H9 (cell line): ENCODE measurements around the gene CSTF1. TPM values are rescaled to one million over a fixed set of nuclear protein-coding genes. Genes with fewer than 3 reads are reported as not detected.

ENCODE experiments used
- DNase-seq: peaks from one replicate; pipeline ENCODE4 v3.0.0-alpha.2; 2017
- H2AFZ ChIP-seq: one replicate; pipeline ENCODE4 v1.6.1; 2013; ENCODE audit warnings: mild to moderate bottlenecking, low read length, control low read depth, moderate library complexity
- H2AK5ac ChIP-seq: 2 replicates; pipeline ENCODE4 v1.6.1; 2013; ENCODE audit warnings: low read length, control low read depth, mixed read lengths; ENCODE audit not compliant: insufficient read length
- H2BK120ac ChIP-seq: one replicate; pipeline ENCODE4 v1.6.1; 2013; ENCODE audit warnings: low read depth, mild to moderate bottlenecking, low read length, control low read depth, inconsistent platforms; ENCODE audit not compliant: poor library complexity, severe bottlenecking
- H2BK12ac ChIP-seq: 2 replicates; pipeline ENCODE4 v1.6.1; 2013; ENCODE audit warnings: low read length, control low read depth, mixed read lengths, low read depth; ENCODE audit not compliant: insufficient read length
- H2BK15ac ChIP-seq: 2 replicates; pipeline ENCODE4 v1.6.1; 2013; ENCODE audit warnings: low read depth, low read length, control low read depth
- H2BK20ac ChIP-seq: one replicate; pipeline ENCODE4 v1.6.1; 2013; ENCODE audit warnings: low read depth, mild to moderate bottlenecking, low read length, control low read depth, inconsistent platforms; ENCODE audit not compliant: poor library complexity, severe bottlenecking
- H2BK5ac ChIP-seq: 2 replicates; pipeline ENCODE4 v1.6.1; 2013; ENCODE audit warnings: low read length, control low read depth, mixed read lengths; ENCODE audit not compliant: insufficient read length
- H3K14ac ChIP-seq: 2 replicates; pipeline ENCODE4 v1.6.1; 2013; ENCODE audit warnings: low read length, control low read depth; ENCODE audit not compliant: insufficient read depth
- H3K18ac ChIP-seq: 2 replicates; pipeline ENCODE4 v1.6.1; 2013; ENCODE audit warnings: low read depth, mild to moderate bottlenecking, mixed read lengths, low read length, control low read depth; ENCODE audit not compliant: insufficient read length
- H3K23ac ChIP-seq: 2 replicates; pipeline ENCODE4 v1.6.1; 2013; ENCODE audit warnings: low read length, control low read depth, mixed read lengths, low read depth; ENCODE audit not compliant: insufficient read length
- H3K23me2 ChIP-seq: 2 replicates; pipeline ENCODE4 v1.6.1; 2013; ENCODE audit warnings: low read depth, mild to moderate bottlenecking, mixed read lengths, low read length, control low read depth; ENCODE audit not compliant: insufficient read length, poor library complexity, severe bottlenecking
- H3K27ac ChIP-seq: 2 replicates; pipeline ENCODE4 v1.5.1; 2013; ENCODE audit warnings: low read length, control low read depth, mixed read lengths, low read depth; ENCODE audit not compliant: insufficient read length
- H3K27me3 ChIP-seq: 2 replicates; pipeline ENCODE4 v1.6.1; 2013; ENCODE audit warnings: low read length, control low read depth, inconsistent platforms; ENCODE audit not compliant: insufficient read depth
- H3K4ac ChIP-seq: 2 replicates; pipeline ENCODE4 v1.6.1; 2013; ENCODE audit warnings: low read depth, mild to moderate bottlenecking, control low read depth, inconsistent platforms, low read length, moderate library complexity
- H3K4me1 ChIP-seq: 2 replicates; pipeline ENCODE4 v1.6.1; 2013; ENCODE audit warnings: low read length, control low read depth, inconsistent platforms; ENCODE audit not compliant: insufficient read depth
- H3K4me2 ChIP-seq: 2 replicates; pipeline ENCODE4 v1.6.1; 2013; ENCODE audit warnings: low read length, control low read depth, mixed read lengths; ENCODE audit not compliant: insufficient read length, insufficient read depth
- H3K56ac ChIP-seq: 2 replicates; pipeline ENCODE4 v1.6.1; 2013; ENCODE audit warnings: low read depth, mild to moderate bottlenecking, mixed read lengths, low read length, control low read depth; ENCODE audit not compliant: insufficient read length
- H3K79me1 ChIP-seq: 2 replicates; pipeline ENCODE4 v1.6.1; 2013; ENCODE audit warnings: low read depth, mild to moderate bottlenecking, moderate library complexity, low read length, control low read depth, inconsistent platforms; ENCODE audit not compliant: insufficient read depth, poor library complexity, severe bottlenecking
- H3K79me2 ChIP-seq: 2 replicates; pipeline ENCODE4 v1.6.1; 2013; ENCODE audit warnings: low read length, control low read depth, inconsistent platforms; ENCODE audit not compliant: insufficient read depth
- H3K9ac ChIP-seq: 2 replicates; pipeline ENCODE4 v1.6.1; 2013; ENCODE audit warnings: low read length, control low read depth, mixed read lengths; ENCODE audit not compliant: insufficient read length; ENCODE audit errors: extremely low read depth
- H3K9me3 ChIP-seq: one replicate; pipeline ENCODE4 v1.6.1; 2013; ENCODE audit warnings: low read depth, low read length, inconsistent platforms; ENCODE audit not compliant: control insufficient read depth
- H3T11ph ChIP-seq: one replicate; pipeline ENCODE4 v1.6.1; 2013; ENCODE audit warnings: mild to moderate bottlenecking, low read length, control low read depth, inconsistent platforms
- H4K20me1 ChIP-seq: one replicate; pipeline ENCODE4 v1.6.1; 2013; ENCODE audit not compliant: control insufficient read depth, insufficient read length, insufficient read depth
- H4K5ac ChIP-seq: 2 replicates; pipeline ENCODE4 v1.6.1; 2013; ENCODE audit warnings: low read depth, mild to moderate bottlenecking, mixed read lengths, low read length, control low read depth; ENCODE audit not compliant: insufficient read length
- H4K8ac ChIP-seq: replicated peaks from 2 replicates; pipeline ENCODE4 v1.6.1; 2013; ENCODE audit warnings: low read length, control low read depth, mixed read lengths, low read depth; ENCODE audit not compliant: insufficient read length
- H4K91ac ChIP-seq: 2 replicates; pipeline ENCODE4 v1.6.1; 2013; ENCODE audit warnings: low read depth, mild to moderate bottlenecking, moderate library complexity, mixed read lengths, low read length, control low read depth; ENCODE audit not compliant: insufficient read length
- H3K27ac Mint-ChIP-seq, 3 experiments: 2 replicates in 2 of 3; 3 replicates in 1 of 3; pipeline ENCODE4 v1.8.0; 2020 to 2021; ENCODE audit warnings: mixed read lengths in 3 of 3, mild to moderate bottlenecking in 1 of 3, moderate library complexity in 1 of 3
- H3K27me3 Mint-ChIP-seq: 2 replicates; pipeline ENCODE4 v1.8.0; 2021; ENCODE audit warnings: low read depth, mild to moderate bottlenecking, moderate library complexity, mixed read lengths
- H3K36me3 Mint-ChIP-seq, 3 experiments: 2 replicates in 2 of 3; 3 replicates in 1 of 3; pipeline ENCODE4 v1.8.0; 2020 to 2021; ENCODE audit warnings: low read depth in 3 of 3, mixed read lengths in 3 of 3; ENCODE audit not compliant: insufficient read depth in 1 of 3
- H3K4me1 Mint-ChIP-seq, 2 experiments: 2 replicates each; pipeline ENCODE4 v1.8.0; 2020; ENCODE audit warnings: mixed read lengths in 2 of 2
- H3K4me3 Mint-ChIP-seq, 2 experiments: 2 replicates in 1 of 2; 3 replicates in 1 of 2; pipeline ENCODE4 v1.8.0; 2020 to 2021; ENCODE audit warnings: mild to moderate bottlenecking in 2 of 2, mixed read lengths in 2 of 2, moderate library complexity in 1 of 2
- H3K9me3 Mint-ChIP-seq, 2 experiments: 2 replicates in 1 of 2; 3 replicates in 1 of 2; pipeline ENCODE4 v1.8.0; 2020; ENCODE audit warnings: mild to moderate bottlenecking in 2 of 2, mixed read lengths in 2 of 2, moderate library complexity in 1 of 2
- WGBS: extraction: QIAGEN DNeasy Blood & Tissue Kit; methylation state at CpG from one replicate; pipeline ENCODE4 v1.1.7; 2013; ENCODE audit warnings: missing lambda C conversion rate, low lambda C conversion rate, mixed read lengths; ENCODE audit not compliant: insufficient read length; ENCODE audit errors: extremely low coverage; 5-methylcytosine and 5-hydroxymethylcytosine counted together
- total RNA-seq: library from RNA; stranded (reverse); gene quantifications from 2 replicates; pipeline ENCODE4 v1.2.1, GENCODE V29; 2021
- TF ChIP-seq, protein P1 (sequence below): fragments of 200-600 bp; sonication (generic); conservative IDR thresholded peaks from 3 replicates; pipeline ENCODE4 v1.8.0; 2021; ENCODE audit warnings: antibody characterized with exemption, mild to moderate bottlenecking

The CSTF1 gene
- total RNA-seq, 1 experiment from 2014 or later: 72.9 TPM

DNA sequence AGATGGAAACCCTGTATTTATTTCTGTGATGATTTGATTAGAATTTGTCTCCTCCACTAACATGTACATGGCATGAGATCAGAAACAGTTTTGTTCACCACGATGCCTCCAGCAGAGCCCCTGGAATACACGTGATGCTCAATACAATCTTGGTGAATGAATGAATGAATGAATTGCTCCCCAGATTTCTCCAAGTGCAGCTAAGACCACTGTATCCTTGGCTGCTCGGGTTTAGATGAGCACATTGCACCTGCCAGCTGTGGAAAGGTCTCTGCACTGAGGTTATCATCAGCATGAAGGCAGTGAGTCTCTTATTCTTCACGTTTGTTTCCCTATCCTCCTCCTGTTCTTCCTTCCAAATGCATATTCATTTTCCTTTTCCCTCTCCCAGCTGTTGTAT is 37.5 kb downstream of the CSTF1 start:
- Histone ChIP-seq H3K56ac (no peak overlapping the region), H3T11ph (no peak overlapping the region), H3K79me1 (no peaks in the 10 kb centered on the region), H2BK120ac (no peak overlapping the region), H2AFZ (no peak overlapping the region), H3K23me2 (no peaks in the 10 kb centered on the region), H2BK20ac (no peak overlapping the region), H2AK5ac (no peak overlapping the region), H3K4me2 (no peak overlapping the region), H3K79me2 (no peaks in the 10 kb centered on the region), H2BK15ac (no peak overlapping the region), H3K4ac (no peak overlapping the region), H3K9me3 (no peaks in the 10 kb centered on the region), H4K91ac (no peak overlapping the region), H3K23ac (no peak overlapping the region), H3K27me3 (peaks cover 2% of the 10 kb centered on the region; the same call in 1 of the 2 replicates), H3K4me1 (no peaks in the 10 kb centered on the region), H2BK12ac (no peak overlapping the region), H3K9ac (no peak overlapping the region), H4K20me1 (no peaks in the 10 kb centered on the region), H3K18ac (no peak overlapping the region), H3K14ac (no peak overlapping the region), H2BK5ac (no peak overlapping the region), H4K8ac (no peak overlapping the region), H4K5ac (no peak overlapping the region), H3K27ac (no peak overlapping the region)
- TF ChIP-seq, protein P1, sequence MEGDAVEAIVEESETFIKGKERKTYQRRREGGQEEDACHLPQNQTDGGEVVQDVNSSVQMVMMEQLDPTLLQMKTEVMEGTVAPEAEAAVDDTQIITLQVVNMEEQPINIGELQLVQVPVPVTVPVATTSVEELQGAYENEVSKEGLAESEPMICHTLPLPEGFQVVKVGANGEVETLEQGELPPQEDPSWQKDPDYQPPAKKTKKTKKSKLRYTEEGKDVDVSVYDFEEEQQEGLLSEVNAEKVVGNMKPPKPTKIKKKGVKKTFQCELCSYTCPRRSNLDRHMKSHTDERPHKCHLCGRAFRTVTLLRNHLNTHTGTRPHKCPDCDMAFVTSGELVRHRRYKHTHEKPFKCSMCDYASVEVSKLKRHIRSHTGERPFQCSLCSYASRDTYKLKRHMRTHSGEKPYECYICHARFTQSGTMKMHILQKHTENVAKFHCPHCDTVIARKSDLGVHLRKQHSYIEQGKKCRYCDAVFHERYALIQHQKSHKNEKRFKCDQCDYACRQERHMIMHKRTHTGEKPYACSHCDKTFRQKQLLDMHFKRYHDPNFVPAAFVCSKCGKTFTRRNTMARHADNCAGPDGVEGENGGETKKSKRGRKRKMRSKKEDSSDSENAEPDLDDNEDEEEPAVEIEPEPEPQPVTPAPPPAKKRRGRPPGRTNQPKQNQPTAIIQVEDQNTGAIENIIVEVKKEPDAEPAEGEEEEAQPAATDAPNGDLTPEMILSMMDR: no peak
- Mint-ChIP-seq H3K36me3 (no peaks in the 10 kb centered on the region), H3K4me1 (no peaks in the 10 kb centered on the region), H3K27ac (no peak overlapping the region), H3K9me3 (no peaks in the 10 kb centered on the region), H3K27me3 (peaks cover 50% of the 10 kb centered on the region), H3K4me3 (no peak overlapping the region)
- no peak for DNase-seq
- no CpG with 5 or more reads among the region's 4 CpGs for WGBS
